HG03571 (cell line): ENCODE measurements around the gene CPTP.
A peak's percentile ranks its signal among the peaks of the same experiment; 100 is the strongest.

Experiments used
- ATAC-seq: cut with Tn5 transposase; IDR thresholded peaks from one replicate; pipeline ENCODE4 v1.9.1; 2021; ENCODE audit not compliant: unreplicated experiment

Gene CPTP

GRCh38 chr1:1317420-1317819 is 7.2 kb upstream of the CPTP start:
- no peak for ATAC-seq

- no peak for ATAC-seq
Observed at GRCh38 chr1:1318131-1318652, 6.4 kb upstream of the CPTP start.

- no peak for ATAC-seq
Observed at GRCh38 chr1:1318777-1319645, 5.6 kb upstream of the CPTP start.

- ATAC-seq: no peak
Observed at GRCh38 chr1:1319646-1319941, 5.0 kb upstream of the CPTP start.

DNA sequence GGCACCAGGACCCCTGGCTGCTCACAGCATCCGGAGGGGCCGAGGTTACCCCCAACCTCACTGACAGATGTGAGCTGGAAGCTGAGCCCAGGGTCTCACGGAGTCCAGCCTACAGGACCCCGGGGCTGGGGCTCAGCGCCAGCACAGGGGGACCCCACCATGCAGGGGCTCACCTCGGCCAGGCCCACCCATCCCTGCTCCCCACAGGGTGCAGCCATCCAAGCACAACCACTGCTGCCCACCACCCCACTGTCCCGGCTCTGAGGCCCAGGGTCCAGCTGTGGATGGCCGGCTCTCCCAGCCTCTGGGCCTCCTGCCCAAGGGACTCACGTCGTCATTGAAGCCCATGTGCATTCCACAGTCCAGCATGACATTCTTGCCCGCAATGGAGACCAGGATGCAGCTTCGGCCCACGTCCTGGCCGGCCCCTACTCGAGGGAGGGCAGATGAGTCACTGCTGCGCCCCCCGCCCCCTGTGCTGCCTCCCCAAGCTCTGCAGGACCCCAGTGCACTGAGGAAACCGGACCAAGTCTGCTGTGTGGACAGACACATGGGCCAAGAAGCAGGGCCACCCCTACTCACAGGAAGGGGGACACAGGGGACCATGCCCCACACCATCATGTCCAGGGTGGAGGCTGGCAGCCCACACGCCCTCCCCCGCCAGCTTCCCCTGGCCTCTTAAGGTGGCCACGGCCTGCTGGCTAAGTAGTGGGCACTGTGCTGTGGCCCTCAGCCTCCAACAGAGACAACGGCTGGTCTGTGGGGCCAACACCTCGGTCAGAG is 3.7 kb upstream of the CPTP start:
- no peak for ATAC-seq

- no peak for ATAC-seq
Observed at GRCh38 chr1:1321477-1321876, 3.1 kb upstream of the CPTP start.

DNA sequence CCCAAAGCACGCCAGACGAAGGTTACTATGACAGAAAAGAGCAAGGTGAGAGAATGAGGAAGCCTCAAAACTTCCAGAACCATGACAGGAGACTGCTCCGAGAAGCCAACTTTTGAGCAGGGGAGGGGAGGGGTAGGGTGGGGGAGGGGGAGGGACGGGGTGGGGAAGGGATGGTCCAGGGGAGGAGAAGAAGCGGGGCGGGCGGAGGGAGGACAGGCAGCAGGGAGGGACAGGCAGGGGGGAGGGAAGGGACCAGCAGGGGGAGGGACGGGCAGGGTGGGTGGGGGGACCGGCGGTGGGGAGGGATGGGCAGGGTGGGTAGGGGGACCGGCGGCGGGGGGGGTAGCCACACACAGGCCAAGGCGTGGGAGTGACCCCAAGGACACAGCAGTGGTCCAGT is 2.2 kb upstream of the CPTP start:
- ATAC-seq: no peak

- ATAC-seq: no peak
Observed at GRCh38 chr1:1322952-1323351, 1.6 kb upstream of the CPTP start.

- ATAC-seq: peak; percentile 15
Observed at GRCh38 chr1:1324084-1324523, 498 bp upstream of the CPTP start.

- ATAC-seq: no peak
Observed at GRCh38 chr1:1325288-1326074, 879 bp downstream of the CPTP start.

GRCh38 chr1:1326075-1326605 is 1.5 kb downstream of the CPTP start:
- ATAC-seq: no peak

DNA sequence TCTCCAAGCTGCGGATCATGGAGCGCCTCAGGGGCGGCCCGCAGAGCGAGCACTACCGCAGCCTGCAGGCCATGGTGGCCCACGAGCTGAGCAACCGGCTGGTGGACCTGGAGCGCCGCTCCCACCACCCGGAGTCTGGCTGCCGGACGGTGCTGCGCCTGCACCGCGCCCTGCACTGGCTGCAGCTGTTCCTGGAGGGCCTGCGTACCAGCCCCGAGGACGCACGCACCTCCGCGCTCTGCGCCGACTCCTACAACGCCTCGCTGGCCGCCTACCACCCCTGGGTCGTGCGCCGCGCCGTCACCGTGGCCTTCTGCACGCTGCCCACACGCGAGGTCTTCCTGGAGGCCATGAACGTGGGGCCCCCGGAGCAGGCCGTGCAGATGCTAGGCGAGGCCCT is 2.7 kb downstream of the CPTP start:
- no peak for ATAC-seq

DNA sequence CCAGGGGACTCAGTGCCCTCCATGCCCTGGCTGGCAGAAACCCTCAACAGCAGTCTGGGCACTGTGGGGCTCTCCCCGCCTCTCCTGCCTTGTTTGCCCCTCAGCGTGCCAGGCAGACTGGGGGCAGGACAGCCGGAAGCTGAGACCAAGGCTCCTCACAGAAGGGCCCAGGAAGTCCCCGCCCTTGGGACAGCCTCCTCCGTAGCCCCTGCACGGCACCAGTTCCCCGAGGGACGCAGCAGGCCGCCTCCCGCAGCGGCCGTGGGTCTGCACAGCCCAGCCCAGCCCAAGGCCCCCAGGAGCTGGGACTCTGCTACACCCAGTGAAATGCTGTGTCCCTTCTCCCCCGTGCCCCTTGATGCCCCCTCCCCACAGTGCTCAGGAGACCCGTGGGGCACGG is 3.7 kb downstream of the CPTP start:
- ATAC-seq: no peak

GRCh38 chr1:1329304-1330210 is 5.0 kb downstream of the CPTP start:
- no peak for ATAC-seq

GRCh38 chr1:1330366-1331067 is 5.9 kb downstream of the CPTP start:
- no peak for ATAC-seq

DNA sequence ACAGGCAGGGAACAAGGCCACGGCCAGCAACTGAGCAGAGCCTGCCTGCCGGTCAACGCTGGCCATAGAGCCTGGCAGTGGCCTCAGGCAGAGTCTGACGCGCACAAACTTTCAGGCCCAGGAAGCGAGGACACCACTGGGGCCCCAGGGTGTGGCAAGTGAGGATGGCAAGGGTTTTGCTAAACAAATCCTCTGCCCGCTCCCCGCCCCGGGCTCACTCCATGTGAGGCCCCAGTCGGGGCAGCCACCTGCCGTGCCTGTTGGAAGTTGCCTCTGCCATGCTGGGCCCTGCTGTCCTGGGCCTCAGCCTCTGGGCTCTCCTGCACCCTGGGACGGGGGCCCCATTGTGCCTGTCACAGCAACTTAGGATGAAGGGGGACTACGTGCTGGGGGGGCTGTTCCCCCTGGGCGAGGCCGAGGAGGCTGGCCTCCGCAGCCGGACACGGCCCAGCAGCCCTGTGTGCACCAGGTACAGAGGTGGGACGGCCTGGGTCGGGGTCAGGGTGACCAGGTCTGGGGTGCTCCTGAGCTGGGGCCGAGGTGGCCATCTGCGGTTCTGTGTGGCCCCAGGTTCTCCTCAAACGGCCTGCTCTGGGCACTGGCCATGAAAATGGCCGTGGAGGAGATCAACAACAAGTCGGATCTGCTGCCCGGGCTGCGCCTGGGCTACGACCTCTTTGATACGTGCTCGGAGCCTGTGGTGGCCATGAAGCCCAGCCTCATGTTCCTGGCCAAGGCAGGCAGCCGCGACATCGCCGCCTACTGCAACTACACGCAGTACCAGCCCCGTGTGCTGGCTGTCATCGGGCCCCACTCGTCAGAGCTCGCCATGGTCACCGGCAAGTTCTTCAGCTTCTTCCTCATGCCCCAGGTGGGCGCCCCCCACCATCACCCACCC is 6.7 kb downstream of the CPTP start, which contains the start of gene TAS1R3:
TSS of gene TAS1R3 (plus strand) at position 213 of the 898 bp plus-strand sequence. CDS start at position 279, 66 bp downstream.
- ATAC-seq: no peak

DNA sequence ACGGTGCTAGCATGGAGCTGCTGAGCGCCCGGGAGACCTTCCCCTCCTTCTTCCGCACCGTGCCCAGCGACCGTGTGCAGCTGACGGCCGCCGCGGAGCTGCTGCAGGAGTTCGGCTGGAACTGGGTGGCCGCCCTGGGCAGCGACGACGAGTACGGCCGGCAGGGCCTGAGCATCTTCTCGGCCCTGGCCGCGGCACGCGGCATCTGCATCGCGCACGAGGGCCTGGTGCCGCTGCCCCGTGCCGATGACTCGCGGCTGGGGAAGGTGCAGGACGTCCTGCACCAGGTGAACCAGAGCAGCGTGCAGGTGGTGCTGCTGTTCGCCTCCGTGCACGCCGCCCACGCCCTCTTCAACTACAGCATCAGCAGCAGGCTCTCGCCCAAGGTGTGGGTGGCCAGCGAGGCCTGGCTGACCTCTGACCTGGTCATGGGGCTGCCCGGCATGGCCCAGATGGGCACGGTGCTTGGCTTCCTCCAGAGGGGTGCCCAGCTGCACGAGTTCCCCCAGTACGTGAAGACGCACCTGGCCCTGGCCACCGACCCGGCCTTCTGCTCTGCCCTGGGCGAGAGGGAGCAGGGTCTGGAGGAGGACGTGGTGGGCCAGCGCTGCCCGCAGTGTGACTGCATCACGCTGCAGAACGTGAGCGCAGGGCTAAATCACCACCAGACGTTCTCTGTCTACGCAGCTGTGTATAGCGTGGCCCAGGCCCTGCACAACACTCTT is 7.6 kb downstream of the CPTP start:
- no peak for ATAC-seq
